NCI-H187 (cell line): ENCODE measurements around the gene PRICKLE3.

ENCODE experiments used
- DNase-seq, 2 experiments: peaks; one replicate each; lab custom pipeline; 2025; lab: John Stamatoyannopoulos, UW

The PRICKLE3 gene, protein sequence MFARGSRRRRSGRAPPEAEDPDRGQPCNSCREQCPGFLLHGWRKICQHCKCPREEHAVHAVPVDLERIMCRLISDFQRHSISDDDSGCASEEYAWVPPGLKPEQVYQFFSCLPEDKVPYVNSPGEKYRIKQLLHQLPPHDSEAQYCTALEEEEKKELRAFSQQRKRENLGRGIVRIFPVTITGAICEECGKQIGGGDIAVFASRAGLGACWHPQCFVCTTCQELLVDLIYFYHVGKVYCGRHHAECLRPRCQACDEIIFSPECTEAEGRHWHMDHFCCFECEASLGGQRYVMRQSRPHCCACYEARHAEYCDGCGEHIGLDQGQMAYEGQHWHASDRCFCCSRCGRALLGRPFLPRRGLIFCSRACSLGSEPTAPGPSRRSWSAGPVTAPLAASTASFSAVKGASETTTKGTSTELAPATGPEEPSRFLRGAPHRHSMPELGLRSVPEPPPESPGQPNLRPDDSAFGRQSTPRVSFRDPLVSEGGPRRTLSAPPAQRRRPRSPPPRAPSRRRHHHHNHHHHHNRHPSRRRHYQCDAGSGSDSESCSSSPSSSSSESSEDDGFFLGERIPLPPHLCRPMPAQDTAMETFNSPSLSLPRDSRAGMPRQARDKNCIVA

DNA sequence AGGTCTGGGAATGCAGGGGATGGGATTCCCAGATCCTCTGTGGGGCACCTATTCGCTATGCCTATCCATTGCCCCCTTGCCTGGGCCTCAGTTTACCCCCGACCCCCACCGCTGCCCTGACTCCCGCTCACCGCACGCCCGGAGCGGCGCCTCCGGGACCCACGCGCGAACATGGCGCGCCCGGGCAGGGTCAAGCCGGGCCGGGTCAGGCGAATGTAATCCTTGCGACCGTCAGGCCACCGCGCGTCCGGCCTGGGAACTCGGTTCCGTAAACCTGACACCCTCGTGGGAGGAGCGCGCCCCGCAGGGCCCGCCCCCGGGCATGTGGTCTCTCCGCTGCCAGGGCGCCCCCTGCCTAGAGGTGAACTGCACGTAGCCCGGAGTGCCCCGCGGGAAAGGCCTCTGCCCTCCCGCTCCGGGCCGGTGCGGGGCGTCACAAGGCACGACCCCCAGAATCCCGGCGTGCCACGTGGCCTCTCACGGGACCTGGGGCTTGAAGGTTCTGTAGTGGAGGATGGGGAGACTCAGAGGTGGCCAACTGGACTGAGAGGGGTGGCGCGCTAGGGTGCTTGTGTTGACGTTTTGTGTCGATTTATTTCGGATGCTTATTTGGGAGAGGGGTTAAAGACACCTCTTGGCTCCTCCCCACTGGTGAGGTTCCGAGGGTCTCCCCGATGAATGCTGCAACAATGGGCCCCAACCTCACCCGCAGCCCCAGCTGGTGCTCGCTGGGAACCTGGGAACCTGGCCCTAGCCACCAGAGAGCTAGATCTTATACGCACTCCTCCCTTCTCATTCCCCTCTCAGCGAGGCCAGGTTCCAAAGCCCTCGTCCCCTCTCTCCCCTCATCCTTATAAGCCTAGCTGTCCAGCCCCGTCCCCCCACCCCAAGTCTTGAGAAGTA lies at the start of gene PRICKLE3:
Gene PRICKLE3 (minus strand): TSS at position 249 of the 903 bp plus-strand sequence. CDS start 76 bp downstream, at position 173.
- no peak for DNase-seq

DNA sequence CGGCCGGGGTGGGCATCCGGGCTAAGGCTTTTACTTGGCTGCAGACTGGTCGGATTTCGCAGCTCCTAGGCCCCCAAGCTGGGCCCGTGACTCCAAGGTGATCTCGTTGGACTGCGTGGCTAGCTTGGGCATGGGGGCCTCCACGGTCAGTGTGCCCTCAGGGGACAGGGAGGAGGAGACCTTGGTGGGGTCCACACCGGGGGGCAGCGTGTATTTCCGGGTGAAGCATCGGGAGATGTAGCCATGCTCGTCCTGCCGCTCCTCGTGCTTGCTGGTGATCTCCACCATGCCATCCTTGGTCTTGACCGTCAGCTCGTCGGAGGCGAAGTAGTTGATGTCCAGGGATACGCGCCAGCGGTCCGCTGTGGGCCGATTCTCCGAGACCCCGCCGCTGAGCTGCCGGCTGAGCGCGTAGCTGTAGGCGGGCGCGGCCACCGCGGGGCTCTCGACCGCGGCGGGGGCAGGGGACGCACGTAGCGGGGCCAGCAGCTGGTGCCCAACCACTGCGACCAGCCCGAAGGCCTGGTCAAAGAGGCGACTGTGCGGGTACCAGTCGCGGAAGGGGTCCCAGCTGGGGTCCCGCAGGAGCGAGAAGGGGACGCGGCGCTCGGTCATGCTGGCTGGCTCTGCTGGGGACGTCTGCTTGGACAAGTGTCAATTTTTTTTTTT lies 47.8 kb upstream of the PRICKLE3 start:
- no peak for DNase-seq

DNA sequence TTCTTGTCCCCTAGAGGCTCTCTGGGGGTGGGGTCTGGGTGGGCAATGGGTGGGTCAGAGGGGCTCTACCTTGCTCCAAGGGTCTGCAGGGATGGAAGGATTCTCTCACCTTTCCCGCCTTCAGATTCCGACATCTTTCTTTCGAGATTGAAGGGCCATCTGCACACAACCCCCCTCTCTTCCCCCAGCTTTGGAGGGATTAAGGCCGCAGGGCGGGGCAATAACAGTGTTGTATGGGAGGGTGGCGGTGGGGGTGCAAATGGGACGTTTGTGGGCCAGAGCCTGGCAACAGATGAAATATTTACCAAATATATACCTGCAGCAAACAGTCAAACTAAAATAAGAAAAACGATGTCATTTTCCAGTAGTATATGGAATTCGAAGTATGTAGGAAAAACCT lies 47.0 kb upstream of the PRICKLE3 start, which contains the start of gene CACNA1F:
Gene CACNA1F (minus strand): TSS at position 165 of the 400 bp plus-strand sequence. CDS start 31 bp downstream, at position 134.
- DNase-seq, result no peak

DNA sequence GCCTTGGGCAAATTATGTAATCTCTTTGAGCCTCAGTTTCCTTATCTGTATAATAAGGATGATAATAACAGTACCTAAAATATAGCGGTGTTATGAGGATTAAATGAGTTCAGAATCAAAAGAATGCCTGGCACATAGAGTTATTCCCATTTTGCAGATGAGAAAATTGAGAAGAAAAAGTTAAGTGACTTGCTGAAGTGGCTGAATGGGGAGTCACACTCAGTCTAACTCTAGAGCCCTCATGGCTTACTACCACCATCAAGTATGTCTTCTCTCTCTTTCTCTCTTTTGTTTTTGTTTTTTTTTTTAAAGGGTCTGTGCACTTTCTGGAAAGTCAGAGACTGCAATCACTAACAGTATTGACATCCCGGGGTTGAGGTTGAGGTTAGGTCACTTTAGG lies 46.4 kb upstream of the PRICKLE3 start:
- no peak for DNase-seq

DNA sequence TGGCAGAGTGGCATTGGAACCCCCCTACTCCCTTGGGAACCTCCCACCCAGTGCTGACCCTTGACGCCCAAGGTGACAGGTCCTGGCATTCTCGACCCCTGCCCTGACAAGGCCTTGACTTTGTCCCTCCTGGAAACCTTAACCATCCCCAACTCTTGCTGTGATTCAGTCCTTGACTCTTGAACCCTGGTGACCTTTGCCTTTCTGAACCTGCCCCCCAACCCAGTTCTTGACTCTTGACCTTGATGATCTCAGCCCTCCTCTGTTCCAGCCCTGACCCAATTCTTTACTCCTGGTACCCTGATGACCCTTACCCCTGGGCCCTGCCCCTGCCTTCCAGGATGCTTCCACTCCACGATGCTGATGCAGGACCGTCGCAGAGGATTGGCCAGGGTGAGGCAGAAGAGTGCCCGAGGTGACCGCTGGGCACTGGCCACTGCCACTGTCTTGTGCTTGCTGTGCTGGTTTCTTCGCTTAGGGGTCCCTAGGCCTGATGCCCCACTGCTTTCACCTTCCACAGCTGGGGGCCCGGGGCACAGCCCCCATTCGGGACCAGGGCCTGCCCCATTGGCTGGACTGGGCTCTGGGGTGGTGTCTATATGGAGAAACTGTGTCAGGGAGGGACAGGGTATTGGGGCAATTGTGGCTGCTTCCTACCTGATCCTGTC lies 45.3 kb upstream of the PRICKLE3 start:
- no peak for DNase-seq

DNA sequence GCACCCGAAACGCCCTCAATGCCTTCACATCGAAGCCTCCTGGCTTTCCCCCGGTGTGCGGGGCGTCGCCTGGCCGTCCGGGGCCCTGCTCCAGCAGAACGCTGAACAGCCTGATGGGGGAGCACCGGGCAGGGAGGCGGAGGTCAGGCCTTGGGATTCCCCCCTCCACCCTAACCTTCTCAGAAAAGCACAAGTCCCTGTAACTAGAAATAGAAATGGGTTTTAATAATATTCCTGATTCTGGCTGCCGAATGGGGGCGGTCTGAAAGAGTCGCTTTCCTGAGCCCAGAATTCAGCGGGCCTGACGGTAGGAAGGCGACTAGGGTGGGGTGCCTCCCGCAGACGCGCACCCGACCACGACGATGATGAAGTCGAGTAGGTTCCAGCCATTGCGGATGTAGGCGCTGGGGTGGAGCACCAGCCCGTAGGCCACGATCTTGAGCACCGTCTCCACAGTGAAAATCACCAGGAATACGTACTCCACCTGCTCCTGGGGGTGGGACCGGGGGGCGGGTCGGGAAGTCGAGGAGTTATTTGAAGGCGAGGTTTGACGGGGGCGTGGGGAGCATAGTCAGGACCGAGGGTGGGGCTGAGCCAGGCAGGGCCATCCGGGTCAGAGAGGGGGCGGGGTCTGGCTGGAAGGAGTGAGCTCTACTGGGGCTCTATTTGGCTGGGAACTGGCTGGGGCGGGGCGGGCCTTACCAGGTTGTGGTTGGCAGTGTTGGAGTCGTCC lies 44.5 kb upstream of the PRICKLE3 start:
- peak in 1 of 2 experiments; percentile 7 for DNase-seq

DNA sequence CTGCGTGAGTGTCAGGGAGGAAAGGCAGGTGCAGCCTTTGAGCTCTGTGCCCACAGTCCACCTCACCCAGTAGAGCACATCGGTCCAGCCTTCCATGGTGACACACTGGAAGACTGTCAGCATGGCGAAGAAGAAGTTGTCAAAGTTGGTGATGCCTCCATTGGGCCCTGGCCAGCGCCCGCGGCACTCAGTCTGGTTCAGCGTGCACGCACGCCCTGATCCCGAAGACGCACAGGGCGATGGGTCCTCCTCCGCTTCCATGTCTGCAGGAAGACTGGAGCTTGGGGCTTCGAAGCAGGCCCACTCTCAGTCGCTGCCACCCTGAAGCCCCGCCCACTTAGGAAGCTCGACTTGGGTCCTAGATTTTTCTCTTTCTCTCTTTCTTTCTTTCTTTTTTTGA lies 42.0 kb upstream of the PRICKLE3 start:
- no peak for DNase-seq

DNA sequence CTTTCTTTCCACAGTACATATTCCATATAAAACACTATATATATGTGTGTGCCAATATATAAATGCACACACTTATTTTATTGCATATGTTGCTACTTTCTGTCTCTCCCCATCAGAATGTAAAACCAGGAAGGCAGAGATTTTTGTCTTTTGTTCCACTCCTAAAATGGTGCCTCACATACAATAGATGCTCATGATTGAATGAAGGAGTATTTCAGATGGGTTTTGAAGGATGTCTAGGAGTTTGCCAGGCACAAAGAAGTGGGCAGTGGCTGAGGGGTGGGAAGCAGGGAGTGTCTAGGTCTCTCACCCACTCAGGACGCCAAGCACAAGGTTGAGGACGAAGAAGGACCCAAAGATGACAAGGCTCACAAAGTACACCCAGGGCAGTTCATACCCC lies 41.6 kb upstream of the PRICKLE3 start:
- no peak for DNase-seq

DNA sequence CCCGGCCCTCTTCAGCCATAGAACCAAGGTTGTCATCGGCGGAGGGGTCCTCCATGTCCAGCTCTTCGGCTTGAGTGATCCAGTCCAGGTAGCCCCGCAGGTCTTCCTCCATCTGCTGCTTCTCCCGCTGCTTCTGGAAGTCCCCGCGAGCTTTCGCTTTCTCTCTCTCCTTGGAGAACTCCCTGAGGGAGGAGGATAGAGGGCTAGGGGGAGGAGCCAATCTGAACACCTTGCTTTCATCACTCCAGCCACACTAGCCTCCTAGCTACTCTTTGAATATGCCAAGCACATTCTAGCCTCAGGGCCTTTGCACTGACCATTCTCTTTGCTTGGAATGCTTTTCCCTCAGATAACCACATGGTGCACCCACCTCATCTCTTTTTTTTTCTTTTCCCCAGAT lies 40.8 kb upstream of the PRICKLE3 start:
- DNase-seq, result no peak

DNA sequence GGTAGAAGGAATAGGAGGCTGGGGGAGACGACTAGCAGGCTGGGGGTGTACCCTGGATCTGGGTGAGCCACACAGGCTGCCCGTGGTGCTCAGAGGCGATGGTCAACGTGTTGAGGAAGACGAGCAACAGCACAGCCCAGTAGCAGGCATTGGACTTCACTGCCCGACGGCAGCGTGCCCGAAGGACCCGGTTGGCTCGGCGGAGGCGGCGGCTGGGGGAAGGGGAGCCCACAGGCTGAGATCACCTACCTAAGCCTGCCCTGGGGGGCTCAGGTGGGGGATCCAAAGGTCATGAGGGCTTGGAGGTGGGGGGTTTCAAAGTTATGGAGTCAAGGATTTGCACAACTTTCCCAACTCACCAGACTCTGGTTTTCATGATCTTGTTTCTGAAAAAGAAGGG lies 39.7 kb upstream of the PRICKLE3 start:
- DNase-seq, result no peak

DNA sequence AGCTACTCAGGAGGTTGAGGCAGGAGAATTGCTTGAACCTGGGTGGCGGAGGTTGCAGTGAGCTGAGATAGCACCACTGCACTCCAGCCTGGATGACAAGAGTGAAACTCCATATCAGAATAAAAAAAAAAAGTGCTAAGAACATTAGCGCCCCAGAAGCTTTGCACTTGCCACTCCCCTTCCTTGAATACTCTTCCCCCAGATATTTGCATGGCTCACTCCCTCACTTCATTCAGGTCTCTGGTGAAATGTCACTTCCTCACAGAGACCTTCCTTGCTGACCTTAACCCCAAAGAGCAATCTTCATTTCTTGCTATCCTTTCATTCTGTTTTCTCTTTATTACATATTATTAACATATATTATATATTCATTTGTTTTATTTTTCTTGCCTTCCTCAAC lies 35.7 kb upstream of the PRICKLE3 start:
- DNase-seq, result no peak

DNA sequence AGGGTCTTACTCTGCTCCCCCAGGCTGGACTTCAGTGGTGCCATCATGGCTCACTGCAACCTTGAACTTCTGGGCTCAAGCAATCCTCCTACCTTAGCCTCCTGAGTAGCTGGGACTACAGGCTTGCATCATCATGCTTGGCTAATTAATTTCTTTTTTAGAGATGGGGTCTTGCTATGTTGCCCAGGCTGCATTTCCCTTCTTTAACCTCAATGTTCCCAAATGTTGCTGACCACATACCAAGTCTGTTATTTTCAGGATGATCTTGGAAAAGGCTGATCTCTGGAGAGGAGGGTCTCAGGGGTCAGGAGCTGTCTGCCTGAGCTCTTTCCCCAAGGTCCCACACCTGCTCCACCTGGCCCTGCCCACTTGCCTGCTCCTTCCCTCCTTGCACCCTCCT lies 33.9 kb upstream of the PRICKLE3 start:
- no peak for DNase-seq

DNA sequence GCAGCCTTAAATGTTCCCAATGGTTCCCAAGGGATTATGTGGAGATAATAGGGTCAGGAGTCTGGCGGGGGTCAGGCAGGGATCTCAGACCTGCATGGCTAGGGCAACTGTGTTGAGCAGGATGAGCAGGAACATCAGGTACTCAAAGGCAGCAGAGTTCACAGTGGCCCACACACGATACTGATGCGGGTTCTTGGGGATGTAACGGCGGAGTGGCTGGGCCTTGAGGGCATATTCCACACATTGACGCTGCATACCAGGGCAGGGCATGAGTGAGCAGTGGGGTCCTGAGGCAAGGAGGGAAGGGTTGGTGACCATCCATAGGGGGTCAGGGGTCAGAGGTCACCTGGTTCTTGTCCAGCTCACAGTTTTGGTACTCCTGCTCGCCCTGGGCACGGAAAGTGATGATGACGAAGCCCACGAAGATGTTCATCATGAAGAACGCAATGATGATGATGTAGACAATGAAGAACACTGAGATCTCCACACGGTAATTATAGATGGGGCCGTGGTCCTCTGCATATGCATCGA lies 28.9 kb upstream of the PRICKLE3 start:
- no peak for DNase-seq

DNA sequence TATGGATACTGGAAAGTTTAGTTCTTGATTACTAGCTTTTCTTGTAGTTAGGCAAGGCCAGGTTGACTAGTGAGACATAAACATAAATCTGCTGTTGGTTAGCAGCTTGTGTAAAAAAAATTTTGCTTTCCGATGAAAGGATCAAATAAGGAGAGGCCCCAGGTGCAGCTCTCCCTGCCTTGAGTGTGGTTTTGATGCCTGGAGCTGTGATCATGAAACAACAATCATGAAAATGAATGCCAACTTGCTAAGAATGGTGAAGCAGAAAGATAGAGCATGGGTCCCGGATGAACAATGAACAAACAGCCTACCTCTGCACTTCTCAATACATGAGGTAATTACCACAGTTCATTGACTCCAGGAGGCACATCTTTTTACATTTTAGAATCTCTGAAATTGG lies 28.2 kb upstream of the PRICKLE3 start:
- no peak for DNase-seq

DNA sequence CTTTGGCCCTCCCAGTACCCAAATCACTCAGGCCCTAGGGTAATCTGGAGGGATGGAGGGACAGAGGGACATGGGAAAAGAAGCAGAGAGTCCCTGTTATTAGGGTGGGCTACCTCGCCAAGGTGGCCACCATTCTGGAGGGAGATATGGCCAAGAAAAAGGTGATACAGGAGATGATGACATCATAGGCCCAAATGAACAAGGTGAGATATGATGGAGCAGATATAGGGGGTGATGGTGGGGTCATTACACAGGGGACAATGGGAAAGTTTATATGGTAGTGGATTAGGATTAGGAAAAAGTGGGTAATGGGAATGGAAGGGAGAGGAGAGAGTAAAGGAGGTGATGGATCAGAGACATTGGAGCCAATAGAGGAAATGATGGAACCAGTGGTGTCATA lies 26.7 kb upstream of the PRICKLE3 start:
- no peak for DNase-seq

DNA sequence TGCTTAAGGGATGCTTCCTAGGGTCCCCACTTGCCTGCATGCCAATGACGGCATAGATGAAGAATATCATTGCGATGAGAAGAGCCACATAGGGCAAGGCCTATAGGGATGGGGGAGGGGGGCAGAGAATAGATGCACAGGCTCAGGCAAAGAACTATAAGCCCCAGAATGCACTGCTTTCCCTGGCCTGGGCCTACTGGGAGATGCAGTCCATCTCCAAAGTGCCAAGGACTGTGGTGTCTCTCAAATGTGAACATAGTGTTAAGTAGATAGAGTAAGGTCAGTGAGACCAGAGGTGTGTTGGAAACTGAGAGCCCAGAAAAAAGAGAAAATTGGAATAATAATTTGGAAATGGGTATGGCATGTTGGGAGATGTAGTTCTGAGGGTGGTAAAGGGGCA lies 26.0 kb upstream of the PRICKLE3 start:
- DNase-seq, result no peak

DNA sequence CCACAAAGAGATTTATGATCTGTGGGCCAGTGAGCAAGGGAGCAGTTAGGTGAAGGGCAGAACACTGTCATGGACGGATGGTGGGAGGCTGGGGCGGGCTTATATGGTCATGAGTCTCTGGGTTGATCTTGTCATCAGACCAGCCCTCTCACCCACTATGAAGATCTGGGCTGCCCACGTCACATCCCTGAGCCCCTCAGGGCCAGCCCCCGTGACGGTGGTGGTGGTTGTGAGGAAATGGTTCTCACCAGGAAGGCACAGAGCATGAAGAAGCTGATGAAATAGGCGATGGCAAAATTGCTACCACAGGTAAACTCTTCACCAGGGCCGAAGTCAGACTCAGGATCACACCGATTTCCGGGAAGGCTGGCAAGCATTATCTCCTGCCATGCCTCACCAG lies 24.9 kb upstream of the PRICKLE3 start:
- DNase-seq, result no peak

DNA sequence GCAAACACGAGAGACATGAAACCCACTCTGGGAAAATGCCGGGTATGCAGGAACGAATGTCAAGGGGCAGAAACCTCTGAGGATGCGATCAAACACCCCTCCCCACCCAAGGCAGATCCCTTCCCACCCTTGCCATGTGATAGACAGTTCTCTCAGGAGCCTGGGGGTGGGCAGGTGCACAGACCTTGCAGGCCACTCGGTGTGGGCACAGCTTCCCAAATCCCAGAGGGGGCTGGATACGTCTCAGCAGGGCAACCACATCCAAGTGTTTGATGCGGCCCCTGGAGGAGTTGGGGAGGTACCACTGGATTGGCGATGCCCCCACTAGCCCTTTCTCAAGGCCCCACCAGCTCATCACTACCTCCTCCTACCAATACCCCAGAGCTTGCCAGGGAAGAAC lies 24.2 kb upstream of the PRICKLE3 start:
- no peak for DNase-seq

DNA sequence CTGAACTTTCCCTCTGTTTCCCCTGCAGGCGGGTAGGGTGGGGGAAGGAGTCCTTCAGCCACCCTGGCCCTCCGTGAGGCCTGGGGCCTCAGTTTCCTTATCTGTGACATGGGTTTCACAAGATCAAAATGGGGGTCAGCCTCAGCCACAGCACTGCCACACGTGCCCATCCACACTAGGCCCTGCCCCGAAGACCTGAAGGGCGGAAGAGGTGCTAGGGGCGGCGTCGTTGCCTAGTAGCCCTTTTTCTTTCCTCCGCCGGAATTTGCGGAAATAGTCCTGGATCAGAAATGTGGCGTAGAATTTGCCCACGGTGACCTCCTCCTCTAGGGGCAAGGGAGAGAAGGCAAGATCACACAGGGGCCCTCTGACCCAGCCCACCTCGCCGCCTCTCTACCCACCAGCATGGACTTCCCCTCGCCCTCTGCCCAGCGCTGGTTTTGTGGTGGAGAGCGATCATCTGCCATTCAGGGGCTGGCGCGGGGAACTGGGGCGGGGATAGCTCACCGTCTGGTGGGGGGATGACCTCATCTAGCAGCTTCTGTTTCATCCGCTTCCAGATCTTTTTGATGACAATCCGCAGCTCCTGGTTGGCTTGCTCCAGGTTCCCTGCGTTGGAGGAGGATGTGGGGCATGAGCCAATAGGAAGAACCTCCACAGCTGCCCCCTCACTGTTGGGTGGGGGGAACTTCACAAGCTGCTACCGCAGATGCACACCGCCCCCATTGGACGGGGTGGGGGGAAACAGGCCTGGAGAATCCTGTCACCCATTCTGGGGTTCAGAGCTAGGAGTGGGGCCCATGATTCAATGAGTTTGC lies 23.5 kb upstream of the PRICKLE3 start:
- no peak for DNase-seq

DNA sequence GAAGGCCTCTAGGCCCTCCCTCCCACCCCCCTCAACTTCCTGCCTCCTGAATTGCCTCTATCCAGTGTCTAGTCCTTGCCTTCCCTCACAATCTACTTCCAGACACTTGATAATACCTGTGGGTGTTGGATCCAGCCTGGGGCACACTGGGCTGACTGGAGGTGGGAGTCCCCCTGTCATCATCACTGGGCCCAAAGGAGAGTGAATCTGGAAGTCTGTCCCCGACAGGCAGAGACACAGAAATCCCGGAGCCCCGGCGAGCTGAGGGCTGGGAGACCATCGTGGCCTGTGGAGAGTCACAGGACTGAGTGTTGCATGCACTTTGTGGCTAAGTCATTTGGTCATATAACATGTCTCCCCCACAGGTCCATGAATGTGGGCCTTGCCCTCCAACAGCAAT lies 22.2 kb upstream of the PRICKLE3 start:
- DNase-seq, result no peak
